GM18517 (cell line): ENCODE results near the gene RRM2.
"Not testable (repeated sequence)": the region's sequence is repeated elsewhere in the genome, so short reads cannot be mapped to it uniquely, and the experiment has no call there.

Experiments
- ATAC-seq: cut with Tn5 transposase; IDR thresholded peaks from one replicate; pipeline ENCODE4 v1.9.1; 2021; ENCODE audit warnings: mild to moderate bottlenecking, moderate library complexity; ENCODE audit not compliant: unreplicated experiment

The RRM2 gene

GRCh38 chr2:10091182-10091888 lies 31.2 kb upstream of the RRM2 start:
- ATAC-seq = no peak

DNA sequence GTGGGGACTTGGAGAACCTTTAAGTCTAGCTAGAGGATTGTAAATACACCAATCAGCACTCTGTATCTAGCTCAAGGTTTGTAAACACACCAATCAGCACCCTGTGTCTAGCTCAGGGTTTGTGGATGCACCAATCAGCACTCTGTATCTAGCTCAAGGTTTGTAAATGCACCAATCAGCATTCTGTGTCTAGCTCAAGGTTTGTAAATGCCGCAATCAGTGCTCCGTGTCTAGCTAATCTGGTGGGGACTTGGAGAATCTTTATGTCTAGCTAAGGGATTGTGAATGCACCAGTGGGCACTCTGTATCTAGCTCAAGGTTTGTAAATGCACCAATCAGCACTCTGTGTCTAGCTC lies 30.7 kb upstream of the RRM2 start:
- not testable (repeated sequence) for ATAC-seq

- no peak for ATAC-seq
Observed at GRCh38 chr2:10094271-10094814, 28.2 kb upstream of the RRM2 start.

DNA sequence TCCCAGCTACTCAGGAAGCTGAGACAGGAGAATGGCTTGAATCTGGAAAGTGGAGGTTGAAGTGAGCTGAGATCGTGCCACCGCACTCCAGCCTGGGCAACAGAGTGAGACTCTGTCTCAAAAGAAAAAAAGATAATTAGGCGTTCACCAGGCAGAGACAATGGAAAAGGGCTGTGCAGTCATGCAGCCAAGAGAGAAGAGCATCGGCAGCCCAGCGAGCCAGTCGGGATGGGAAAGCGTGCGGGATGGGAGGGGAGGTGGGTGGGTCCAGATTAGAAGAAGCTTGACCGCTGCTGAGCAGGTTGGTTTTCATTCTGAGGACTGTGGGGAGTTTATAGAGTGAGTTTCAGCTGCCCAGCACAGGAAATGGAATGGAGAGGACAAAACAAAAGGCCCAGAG lies 27.4 kb upstream of the RRM2 start:
- ATAC-seq = no peak

DNA sequence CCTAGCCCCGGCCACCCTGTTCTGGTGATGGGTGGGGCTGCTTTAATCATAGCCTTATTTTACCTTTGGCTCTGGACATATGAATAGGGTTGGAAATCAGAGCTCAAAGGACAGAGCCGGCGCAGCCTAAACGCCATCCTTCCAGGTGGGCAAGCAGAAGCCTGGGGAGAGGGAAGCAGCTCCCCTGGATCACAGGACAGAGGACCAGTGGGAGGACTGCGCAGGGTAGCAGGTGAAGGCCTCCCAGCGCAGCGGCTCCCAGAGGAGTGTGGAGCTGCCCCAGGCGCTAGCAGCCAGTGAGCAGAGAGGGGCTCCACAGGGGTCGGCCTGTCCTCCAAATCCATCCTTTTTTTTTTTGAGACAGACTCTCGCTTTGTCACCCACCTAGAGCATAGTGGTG lies 25.9 kb upstream of the RRM2 start:
- ATAC-seq = no peak

GRCh38 chr2:10097352-10098148 lies 25.0 kb upstream of the RRM2 start:
- ATAC-seq = no peak

DNA sequence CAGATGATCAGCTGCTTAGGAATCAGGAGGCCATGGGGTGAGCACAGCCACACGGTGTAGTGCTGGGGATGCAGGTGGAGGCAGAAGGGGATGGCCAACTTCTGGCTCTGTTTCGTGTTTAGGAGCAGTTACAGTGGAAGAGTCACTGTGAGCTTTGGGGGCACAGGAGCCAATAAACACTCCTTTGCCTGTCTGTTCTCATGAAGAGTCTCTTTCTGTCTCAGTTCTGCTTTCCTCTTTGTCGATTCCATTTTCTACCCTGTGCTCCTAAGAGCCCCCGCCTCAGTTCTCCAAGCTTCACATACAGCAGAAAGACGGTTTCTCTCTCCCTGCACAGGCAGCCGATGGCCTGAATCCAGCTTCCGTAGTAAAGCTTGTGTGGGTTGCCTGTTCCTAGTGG lies 21.0 kb upstream of the RRM2 start:
- ATAC-seq = no peak

- ATAC-seq = no peak
Observed at GRCh38 chr2:10103179-10103578, 19.4 kb upstream of the RRM2 start.

GRCh38 chr2:10104906-10105305 lies 17.6 kb upstream of the RRM2 start:
- not testable (repeated sequence) for ATAC-seq

DNA sequence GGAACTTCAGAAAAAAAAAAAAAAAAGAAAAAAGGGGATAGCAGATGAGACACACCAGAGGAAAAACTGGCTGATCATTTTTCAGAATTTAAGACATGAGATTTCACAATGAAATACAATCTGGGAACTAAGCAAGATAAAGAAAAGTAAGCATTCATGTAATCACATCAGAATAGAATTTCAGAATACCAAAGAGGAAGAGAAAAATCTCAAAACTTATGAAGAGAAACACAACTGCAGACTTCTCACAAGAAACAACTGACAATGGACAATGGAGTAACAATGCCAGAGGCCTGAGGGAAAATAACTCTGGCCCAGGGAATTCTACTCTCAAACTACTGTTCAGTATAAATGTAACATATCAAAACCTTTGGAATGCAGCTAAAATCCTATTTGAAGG lies 13.2 kb upstream of the RRM2 start:
- ATAC-seq = no peak

DNA sequence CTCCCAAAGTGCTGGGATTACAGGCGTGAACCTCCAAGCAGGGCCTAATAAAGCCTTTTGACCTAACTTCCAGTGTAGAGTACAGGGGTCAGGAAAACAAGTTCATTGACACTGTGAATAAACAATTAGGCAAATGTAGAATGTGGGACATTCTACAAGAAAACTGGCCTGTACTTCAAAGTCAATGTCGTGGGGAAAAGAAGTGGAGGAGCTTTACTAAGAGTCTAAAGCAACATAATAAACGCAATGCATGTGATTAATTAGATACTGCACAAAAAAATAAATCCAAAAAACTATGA lies 3.6 kb upstream of the RRM2 start:
- no peak for ATAC-seq

DNA sequence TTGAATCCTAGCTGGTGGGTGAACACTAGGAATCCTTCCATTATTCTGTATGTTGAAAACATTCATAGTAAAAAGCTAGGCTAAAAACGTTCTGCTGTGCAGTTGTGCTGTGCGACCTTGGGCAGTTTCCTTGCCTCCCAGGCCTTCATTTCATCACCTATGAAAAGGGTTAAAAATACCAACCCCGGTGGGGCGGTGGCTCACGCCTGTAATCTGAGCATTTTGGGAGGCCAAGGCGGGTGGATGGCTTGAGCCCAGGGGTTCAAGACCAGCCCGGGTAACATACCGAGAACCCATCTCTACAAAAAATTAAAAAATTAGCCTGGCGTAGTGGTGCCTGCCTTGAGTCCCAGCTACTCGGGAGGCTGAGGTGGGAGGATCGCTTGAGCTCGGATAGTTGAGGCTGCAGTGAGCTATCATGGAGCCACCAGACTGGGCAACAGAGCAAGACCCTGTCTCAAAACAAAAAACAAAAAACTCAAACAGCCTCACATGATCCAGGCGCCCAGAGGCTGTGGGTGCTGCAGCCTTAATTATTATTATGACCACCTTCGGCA lies 2.9 kb upstream of the RRM2 start:
- ATAC-seq = peak; percentile 1

DNA sequence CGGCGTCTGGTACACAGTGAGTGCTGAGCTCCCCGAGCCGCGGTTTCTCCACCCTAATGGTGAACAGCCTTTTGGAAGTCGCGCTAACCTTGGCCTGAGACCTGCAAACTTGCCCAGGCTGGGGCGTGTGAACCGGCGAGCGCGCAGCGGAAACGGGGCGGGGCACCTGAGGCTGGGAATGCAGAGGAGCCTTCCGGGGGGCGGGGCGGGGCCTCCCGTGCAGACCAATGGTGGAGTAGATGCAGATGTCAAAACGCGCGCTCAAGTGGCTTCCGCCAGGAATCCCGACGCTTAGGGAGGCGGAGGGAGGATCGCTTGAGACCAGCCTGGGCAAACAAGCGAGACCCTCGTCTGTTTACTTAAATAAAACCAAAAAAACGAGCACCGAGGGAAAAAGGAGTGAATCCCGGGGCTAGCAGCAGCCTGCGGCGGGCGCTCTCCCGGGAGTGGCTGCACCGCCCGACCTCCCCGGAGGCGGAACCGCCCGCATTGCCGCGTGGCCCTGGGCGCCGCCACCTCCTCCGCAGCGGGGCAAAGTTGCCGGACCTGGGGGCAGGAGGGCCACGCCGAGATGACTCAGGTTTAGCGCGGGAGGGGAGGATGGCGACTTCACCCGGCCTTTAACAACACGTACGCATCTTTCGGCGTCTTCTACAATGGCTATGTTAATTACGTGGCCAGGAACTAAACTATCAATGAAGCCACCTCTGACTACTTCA lies 2.2 kb upstream of the RRM2 start:
- ATAC-seq = peak; percentile 51

- no peak for ATAC-seq
Observed at GRCh38 chr2:10120877-10121574, 1.5 kb upstream of the RRM2 start.

DNA sequence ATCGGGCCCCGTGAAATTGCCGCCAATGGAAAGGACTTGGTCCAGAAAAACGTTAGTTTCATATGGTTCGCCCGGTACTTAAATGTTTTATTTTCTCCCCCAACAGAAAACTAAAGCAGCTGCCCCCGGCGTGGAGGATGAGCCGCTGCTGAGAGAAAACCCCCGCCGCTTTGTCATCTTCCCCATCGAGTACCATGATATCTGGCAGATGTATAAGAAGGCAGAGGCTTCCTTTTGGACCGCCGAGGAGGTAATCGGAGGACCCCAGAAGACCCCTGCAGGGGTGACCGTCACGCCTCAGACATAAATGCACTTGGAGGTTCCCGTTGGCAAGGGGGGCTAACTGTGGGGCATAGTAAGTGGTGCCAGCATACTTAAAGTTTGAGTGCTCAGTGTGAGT lies 742 bp downstream of the RRM2 start:
- ATAC-seq = no peak

- no peak for ATAC-seq
Observed at GRCh38 chr2:10124538-10125045, 2.1 kb downstream of the RRM2 start.

GRCh38 chr2:10125842-10126631 lies 3.5 kb downstream of the RRM2 start:
- no peak for ATAC-seq

GRCh38 chr2:10126632-10127026 lies 4.1 kb downstream of the RRM2 start:
- ATAC-seq = no peak

- ATAC-seq = no peak
Observed at GRCh38 chr2:10128420-10128819, 5.9 kb downstream of the RRM2 start.

- no peak for ATAC-seq
Observed at GRCh38 chr2:10129490-10129889, 7.0 kb downstream of the RRM2 start.
